ENCODE data around the gene BCKDK.

Gene BCKDK

DNA sequence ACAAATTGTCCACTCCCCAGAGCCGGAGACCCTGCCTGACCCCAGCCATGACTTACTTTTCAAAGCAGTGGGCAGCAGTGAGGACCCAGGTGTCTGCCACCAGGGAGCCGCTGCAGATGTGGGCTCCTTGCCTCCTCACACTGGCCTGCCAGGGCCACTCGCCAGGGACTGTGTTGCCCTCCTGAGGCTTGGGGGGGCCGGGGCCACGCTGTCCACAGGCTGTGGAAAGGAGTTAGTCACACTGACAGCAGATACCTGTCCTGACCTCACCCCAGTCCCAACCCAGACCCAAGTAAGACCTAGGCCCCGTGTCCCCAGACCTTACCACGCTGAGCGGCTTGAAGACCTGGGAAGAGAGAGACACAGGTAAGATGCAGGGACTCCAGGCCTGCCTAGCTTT is 20.7 kb upstream of the BCKDK start:
- Histone ChIP-seq H4K20me1 (ENCODE audit: insufficient read depth) (no peaks in the 10 kb centered on the region), H3K27ac (no peak overlapping the region), H3K9ac (no peak overlapping the region), H3K36me3 (ENCODE audit: insufficient read depth) (no peaks in the 10 kb centered on the region), H3K79me2 (ENCODE audit: insufficient read depth, low read depth) (0 out of 2 replicates have a peak, but pooled peaks cover 8% of the 10 kb centered on the region), H3K4me2 (no peak overlapping the region), H3K4me3 (IDR thresholded peaks at IDR 0.05; ENCODE audit: insufficient read depth, low read depth, low read length) (no peak overlapping the region), H3K4me1 (ENCODE audit: low read depth, poor library complexity, severe bottlenecking) (no peaks in the 10 kb centered on the region), H2AFZ (ENCODE audit: low read depth) (no peak overlapping the region), H3K27me3 (ENCODE audit: insufficient read depth, low read depth) (no peaks in the 10 kb centered on the region)
- TF ChIP-seq CTCF (conservative IDR thresholded peaks at IDR 0.05; ENCODE audit: low read depth, low read length) = no peak

GRCh38 chr16:31087971-31088370 is 20.2 kb upstream of the BCKDK start:
- Histone ChIP-seq H3K4me3 (IDR thresholded peaks at IDR 0.05; ENCODE audit: insufficient read depth, low read depth, low read length) (no peak overlapping the region), H3K27me3 (ENCODE audit: insufficient read depth, low read depth) (no peaks in the 10 kb centered on the region), H3K27ac (no peak overlapping the region), H3K9ac (no peak overlapping the region), H3K4me1 (ENCODE audit: low read depth, poor library complexity, severe bottlenecking) (no peaks in the 10 kb centered on the region), H3K4me2 (no peak overlapping the region), H4K20me1 (ENCODE audit: insufficient read depth) (no peaks in the 10 kb centered on the region), H3K79me2 (ENCODE audit: insufficient read depth, low read depth) (0 out of 2 replicates have a peak, but pooled peaks cover 13% of the 10 kb centered on the region), H2AFZ (ENCODE audit: low read depth) (no peak overlapping the region), H3K36me3 (ENCODE audit: insufficient read depth) (no peaks in the 10 kb centered on the region)
- TF ChIP-seq CTCF (conservative IDR thresholded peaks at IDR 0.05; ENCODE audit: low read depth, low read length) = no peak

- Histone ChIP-seq H3K4me3 (IDR thresholded peaks at IDR 0.05; ENCODE audit: insufficient read depth, low read depth, low read length) (no peak within 1 kb of the TSS), H3K4me1 (ENCODE audit: low read depth, poor library complexity, severe bottlenecking) (peaks cover 4% of the 10 kb centered on the region), H3K4me2 (no peak within 1 kb of the TSS), H4K20me1 (ENCODE audit: insufficient read depth) (no peaks in the 10 kb centered on the region), H2AFZ (ENCODE audit: low read depth) (no peak within 1 kb of the TSS), H3K36me3 (ENCODE audit: insufficient read depth) (no peaks in the 10 kb centered on the region), H3K9ac (no peak within 1 kb of the TSS), H3K79me2 (ENCODE audit: insufficient read depth, low read depth) (peaks cover 13% of the 10 kb centered on the region; the same call in 1 of the 2 replicates), H3K27me3 (ENCODE audit: insufficient read depth, low read depth) (no peaks in the 10 kb centered on the region), H3K27ac (no peak within 1 kb of the TSS)
- TF ChIP-seq CTCF (conservative IDR thresholded peaks at IDR 0.05; ENCODE audit: low read depth, low read length) = no peak
Observed at GRCh38 chr16:31088459-31089183, 19.6 kb upstream of the BCKDK start, which contains the start of gene PRSS53. TSS of gene PRSS53 (minus strand) at chr16:31088943. CDS start at chr16:31088809, 134 bp downstream.

GRCh38 chr16:31089199-31089598 is 19.0 kb upstream of the BCKDK start:
- Histone ChIP-seq H3K9ac (no peak overlapping the region), H3K4me2 (no peak overlapping the region), H3K36me3 (ENCODE audit: insufficient read depth) (no peaks in the 10 kb centered on the region), H2AFZ (ENCODE audit: low read depth) (no peak overlapping the region), H3K4me1 (ENCODE audit: low read depth, poor library complexity, severe bottlenecking) (peaks cover 6% of the 10 kb centered on the region), H3K27ac (no peak overlapping the region), H4K20me1 (ENCODE audit: insufficient read depth) (no peaks in the 10 kb centered on the region), H3K79me2 (ENCODE audit: insufficient read depth, low read depth) (peaks cover 19% of the 10 kb centered on the region; the same call in 1 of the 2 replicates), H3K4me3 (IDR thresholded peaks at IDR 0.05; ENCODE audit: insufficient read depth, low read depth, low read length) (no peak overlapping the region), H3K27me3 (ENCODE audit: insufficient read depth, low read depth) (no peaks in the 10 kb centered on the region)
- TF ChIP-seq CTCF (conservative IDR thresholded peaks at IDR 0.05; ENCODE audit: low read depth, low read length) = no peak

Data from KMS-11 (cell line).